TTC549 (cell line): Measurements from ENCODE around the gene AIF1.

Experiments
- FAIRE-seq: peaks from 2 replicates; lab custom pipeline; 2012; peaks lifted over from hg19 to GRCh38; lab: Jason Lieb, UNC

The AIF1 gene

DNA sequence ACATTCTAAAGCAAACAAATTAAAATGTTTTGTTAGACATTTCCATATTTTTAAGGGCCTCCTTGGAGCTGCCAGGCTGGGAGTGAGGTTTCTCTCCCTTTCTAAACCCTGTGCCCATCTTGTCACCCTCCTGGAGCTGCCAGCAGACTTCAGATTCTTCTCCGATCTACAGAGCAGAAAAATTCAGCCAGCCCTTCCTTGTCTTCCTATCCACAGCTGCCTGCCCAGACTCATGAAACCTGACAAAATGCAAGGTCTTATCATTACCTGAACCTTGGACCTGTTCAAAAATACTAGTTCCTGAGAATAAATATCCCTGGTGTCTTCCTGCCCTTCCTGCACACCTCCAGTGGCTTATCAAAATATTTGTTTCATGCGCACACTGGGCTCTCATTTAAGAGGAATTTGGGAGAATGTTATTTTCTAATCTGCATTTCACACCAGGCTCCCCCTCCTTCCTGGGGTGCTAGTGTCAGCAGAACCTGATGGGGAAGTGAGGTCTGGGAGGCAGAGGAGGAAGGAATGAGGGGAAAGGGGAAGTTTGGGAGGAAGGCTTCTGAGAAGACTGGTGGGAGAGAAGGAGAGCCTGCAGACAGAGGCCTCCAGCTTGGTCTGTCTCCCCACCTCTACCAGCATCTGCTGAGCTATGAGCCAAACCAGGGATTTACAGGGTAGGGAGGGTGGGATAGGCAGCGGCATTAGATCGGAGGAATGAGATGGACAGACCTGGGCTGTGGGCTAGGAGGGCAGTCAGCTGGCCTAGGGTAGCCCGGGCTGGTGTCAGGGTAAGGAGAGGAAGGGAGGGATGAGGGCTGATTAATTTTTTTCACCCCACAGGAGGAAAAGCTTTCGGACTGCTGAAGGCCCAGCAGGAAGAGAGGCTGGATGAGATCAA, at the start of gene AIF1:
Gene AIF1, plus strand, starts transcription at position 551 of the 895 bp plus-strand sequence. Its CDS starts 96 bp downstream, at position 647.
- no peak for FAIRE-seq

DNA sequence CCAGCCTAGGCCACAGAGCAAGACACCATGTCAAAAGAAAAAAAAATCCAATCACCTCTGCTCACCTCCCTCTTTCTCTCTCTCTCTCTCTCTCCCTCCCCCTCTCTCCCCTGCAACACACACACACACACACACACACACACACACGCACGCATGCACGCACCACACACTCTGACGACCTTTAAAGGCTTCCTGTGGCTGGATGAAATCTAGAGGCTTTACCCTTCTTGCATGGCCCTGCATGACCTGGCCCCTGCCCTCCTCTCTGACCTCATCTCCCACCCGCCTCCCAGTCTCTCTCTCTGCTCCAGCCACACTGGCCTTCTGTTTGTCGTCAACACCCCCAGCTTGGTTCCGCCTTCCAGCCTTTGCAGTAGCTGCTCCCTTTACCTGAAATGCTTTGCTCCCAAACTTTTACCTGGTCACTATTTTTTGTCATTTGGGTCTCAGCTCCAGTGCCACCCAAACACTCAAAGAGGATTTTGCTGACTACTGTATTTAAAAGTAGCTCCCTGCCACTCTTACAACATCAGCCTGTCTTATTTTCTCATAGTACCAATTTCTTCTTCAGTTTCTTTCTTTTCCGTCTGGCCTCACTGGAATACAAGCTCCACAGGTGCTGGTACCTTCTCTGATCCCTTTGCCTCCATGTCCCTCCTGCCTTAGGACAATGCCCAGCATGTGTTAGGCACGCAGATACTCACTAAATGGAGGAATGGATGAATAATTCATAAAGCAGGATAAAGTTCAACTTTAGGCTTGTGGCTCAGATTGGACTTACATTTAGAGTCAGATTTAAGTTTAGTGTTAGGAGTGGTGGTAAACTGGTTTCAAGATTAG, 47.3 kb upstream of the AIF1 start:
- no peak for FAIRE-seq

DNA sequence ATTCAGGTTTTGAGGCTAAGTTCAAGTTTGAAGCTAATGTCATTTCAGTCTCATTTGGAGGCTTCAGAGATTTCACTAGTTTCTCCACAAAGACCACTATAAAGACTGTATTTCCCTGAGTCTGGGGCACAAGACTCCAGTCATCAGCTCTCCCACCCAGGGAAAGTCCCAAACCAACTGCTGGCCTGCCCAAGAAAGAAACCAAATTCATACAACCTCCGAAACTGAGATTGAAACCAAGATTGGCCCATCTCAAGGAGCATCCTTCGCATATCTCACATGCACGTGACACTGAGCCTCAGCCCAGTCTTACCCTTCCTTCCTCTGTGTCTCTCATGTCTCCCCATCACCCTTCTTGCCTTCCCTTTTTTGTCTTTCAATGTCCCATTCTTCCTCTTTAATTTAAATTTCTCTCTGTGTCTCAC, 46.5 kb upstream of the AIF1 start:
- FAIRE-seq: no peak

DNA sequence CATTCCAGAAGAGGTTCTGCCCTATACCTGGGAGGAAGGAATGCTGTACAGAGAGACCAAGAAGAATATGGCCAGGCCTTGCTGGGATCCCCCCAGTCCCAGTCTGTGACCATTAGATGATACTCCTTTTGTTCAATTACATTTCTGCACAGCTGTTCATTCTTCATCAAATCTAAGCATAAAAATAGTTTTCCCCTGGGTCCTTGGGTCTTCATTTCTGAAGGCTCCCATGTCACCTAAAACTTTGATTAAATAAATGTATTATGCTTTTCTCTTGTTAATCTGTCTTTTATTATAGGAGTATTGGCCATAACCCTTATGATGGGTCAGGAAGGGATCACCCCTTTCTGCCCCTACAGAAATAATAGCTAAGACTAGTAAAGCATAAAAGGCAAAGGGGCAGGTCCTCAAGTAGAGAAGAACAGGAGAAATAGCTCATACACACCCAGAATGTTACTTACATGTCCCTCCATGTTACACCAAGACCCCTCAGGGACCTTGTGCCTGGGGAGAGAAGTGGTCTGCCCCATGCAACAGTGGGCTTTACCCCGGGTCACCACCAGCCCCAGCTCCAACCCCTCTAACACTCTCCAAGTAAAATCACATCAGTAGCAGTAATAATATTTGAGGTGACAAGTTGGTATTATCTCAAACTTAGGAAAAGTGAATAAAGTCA, 45.0 kb upstream of the AIF1 start:
- FAIRE-seq: no peak

DNA sequence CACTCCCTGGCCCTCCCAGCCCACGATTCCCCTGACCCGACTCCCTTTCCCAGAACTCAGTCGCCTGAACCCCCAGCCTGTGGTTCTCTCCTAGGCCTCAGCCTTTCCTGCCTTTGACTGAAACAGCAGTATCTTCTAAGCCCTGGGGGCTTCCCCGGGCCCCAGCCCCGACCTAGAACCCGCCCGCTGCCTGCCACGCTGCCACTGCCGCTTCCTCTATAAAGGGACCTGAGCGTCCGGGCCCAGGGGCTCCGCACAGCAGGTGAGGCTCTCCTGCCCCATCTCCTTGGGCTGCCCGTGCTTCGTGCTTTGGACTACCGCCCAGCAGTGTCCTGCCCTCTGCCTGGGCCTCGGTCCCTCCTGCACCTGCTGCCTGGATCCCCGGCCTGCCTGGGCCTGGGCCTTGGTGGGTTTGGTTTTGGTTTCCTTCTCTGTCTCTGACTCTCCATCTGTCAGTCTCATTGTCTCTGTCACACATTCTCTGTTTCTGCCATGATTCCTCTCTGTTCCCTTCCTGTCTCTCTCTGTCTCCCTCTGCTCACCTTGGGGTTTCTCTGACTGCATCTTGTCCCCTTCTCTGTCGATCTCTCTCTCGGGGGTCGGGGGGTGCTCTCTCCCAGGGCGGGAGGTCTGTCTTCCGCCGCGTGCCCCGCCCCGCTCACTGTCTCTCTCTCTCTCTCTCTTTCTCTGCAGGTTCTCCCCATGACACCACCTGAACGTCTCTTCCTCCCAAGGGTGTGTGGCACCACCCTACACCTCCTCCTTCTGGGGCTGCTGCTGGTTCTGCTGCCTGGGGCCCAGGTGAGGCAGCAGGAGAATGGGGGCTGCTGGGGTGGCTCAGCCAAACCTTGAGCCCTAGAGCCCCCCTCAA, 42.8 kb upstream of the AIF1 start, which contains the start of gene LTA:
Gene LTA, plus strand, starts transcription at position 249 of the 871 bp plus-strand sequence. Its CDS starts 454 bp downstream, at position 703.
- FAIRE-seq: no peak

DNA sequence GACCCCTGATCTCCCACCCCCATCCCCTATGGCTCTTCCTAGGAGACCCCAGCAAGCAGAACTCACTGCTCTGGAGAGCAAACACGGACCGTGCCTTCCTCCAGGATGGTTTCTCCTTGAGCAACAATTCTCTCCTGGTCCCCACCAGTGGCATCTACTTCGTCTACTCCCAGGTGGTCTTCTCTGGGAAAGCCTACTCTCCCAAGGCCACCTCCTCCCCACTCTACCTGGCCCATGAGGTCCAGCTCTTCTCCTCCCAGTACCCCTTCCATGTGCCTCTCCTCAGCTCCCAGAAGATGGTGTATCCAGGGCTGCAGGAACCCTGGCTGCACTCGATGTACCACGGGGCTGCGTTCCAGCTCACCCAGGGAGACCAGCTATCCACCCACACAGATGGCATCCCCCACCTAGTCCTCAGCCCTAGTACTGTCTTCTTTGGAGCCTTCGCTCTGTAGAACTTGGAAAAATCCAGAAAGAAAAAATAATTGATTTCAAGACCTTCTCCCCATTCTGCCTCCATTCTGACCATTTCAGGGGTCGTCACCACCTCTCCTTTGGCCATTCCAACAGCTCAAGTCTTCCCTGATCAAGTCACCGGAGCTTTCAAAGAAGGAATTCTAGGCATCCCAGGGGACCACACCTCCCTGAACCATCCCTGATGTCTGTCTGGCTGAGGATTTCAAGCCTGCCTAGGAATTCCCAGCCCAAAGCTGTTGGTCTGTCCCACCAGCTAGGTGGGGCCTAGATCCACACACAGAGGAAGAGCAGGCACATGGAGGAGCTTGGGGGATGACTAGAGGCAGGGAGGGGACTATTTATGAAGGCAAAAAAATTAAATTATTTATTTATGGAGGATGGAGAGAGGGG, 41.6 kb upstream of the AIF1 start:
- FAIRE-seq: no peak

DNA sequence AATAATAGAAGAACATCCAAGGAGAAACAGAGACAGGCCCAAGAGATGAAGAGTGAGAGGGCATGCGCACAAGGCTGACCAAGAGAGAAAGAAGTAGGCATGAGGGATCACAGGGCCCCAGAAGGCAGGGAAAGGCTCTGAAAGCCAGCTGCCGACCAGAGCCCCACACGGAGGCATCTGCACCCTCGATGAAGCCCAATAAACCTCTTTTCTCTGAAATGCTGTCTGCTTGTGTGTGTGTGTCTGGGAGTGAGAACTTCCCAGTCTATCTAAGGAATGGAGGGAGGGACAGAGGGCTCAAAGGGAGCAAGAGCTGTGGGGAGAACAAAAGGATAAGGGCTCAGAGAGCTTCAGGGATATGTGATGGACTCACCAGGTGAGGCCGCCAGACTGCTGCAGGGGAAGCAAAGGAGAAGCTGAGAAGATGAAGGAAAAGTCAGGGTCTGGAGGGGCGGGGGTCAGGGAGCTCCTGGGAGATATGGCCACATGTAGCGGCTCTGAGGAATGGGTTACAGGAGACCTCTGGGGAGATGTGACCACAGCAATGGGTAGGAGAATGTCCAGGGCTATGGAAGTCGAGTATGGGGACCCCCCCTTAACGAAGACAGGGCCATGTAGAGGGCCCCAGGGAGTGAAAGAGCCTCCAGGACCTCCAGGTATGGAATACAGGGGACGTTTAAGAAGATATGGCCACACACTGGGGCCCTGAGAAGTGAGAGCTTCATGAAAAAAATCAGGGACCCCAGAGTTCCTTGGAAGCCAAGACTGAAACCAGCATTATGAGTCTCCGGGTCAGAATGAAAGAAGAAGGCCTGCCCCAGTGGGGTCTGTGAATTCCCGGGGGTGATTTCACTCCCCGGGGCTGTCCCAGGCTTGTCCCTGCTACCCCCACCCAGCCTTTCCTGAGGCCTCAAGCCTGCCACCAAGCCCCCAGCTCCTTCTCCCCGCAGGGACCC, 40.6 kb upstream of the AIF1 start:
- FAIRE-seq: no peak

DNA sequence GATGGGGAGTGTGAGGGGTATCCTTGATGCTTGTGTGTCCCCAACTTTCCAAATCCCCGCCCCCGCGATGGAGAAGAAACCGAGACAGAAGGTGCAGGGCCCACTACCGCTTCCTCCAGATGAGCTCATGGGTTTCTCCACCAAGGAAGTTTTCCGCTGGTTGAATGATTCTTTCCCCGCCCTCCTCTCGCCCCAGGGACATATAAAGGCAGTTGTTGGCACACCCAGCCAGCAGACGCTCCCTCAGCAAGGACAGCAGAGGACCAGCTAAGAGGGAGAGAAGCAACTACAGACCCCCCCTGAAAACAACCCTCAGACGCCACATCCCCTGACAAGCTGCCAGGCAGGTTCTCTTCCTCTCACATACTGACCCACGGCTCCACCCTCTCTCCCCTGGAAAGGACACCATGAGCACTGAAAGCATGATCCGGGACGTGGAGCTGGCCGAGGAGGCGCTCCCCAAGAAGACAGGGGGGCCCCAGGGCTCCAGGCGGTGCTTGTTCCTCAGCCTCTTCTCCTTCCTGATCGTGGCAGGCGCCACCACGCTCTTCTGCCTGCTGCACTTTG, 39.6 kb upstream of the AIF1 start, which contains the start of gene TNF:
Gene TNF, plus strand, starts transcription at position 231 of the 567 bp plus-strand sequence. Its CDS starts 177 bp downstream, at position 408.
- FAIRE-seq: no peak

DNA sequence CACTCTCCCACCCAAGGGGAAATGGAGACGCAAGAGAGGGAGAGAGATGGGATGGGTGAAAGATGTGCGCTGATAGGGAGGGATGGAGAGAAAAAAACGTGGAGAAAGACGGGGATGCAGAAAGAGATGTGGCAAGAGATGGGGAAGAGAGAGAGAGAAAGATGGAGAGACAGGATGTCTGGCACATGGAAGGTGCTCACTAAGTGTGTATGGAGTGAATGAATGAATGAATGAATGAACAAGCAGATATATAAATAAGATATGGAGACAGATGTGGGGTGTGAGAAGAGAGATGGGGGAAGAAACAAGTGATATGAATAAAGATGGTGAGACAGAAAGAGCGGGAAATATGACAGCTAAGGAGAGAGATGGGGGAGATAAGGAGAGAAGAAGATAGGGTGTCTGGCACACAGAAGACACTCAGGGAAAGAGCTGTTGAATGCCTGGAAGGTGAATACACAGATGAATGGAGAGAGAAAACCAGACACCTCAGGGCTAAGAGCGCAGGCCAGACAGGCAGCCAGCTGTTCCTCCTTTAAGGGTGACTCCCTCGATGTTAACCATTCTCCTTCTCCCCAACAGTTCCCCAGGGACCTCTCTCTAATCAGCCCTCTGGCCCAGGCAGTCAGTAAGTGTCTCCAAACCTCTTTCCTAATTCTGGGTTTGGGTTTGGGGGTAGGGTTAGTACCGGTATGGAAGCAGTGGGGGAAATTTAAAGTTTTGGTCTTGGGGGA, 38.9 kb upstream of the AIF1 start:
- no peak for FAIRE-seq

DNA sequence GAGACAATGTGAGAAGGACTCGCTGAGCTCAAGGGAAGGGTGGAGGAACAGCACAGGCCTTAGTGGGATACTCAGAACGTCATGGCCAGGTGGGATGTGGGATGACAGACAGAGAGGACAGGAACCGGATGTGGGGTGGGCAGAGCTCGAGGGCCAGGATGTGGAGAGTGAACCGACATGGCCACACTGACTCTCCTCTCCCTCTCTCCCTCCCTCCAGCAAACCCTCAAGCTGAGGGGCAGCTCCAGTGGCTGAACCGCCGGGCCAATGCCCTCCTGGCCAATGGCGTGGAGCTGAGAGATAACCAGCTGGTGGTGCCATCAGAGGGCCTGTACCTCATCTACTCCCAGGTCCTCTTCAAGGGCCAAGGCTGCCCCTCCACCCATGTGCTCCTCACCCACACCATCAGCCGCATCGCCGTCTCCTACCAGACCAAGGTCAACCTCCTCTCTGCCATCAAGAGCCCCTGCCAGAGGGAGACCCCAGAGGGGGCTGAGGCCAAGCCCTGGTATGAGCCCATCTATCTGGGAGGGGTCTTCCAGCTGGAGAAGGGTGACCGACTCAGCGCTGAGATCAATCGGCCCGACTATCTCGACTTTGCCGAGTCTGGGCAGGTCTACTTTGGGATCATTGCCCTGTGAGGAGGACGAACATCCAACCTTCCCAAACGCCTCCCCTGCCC, 38.0 kb upstream of the AIF1 start:
- no peak for FAIRE-seq

DNA sequence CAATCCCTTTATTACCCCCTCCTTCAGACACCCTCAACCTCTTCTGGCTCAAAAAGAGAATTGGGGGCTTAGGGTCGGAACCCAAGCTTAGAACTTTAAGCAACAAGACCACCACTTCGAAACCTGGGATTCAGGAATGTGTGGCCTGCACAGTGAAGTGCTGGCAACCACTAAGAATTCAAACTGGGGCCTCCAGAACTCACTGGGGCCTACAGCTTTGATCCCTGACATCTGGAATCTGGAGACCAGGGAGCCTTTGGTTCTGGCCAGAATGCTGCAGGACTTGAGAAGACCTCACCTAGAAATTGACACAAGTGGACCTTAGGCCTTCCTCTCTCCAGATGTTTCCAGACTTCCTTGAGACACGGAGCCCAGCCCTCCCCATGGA, 37.5 kb upstream of the AIF1 start:
- no peak for FAIRE-seq

DNA sequence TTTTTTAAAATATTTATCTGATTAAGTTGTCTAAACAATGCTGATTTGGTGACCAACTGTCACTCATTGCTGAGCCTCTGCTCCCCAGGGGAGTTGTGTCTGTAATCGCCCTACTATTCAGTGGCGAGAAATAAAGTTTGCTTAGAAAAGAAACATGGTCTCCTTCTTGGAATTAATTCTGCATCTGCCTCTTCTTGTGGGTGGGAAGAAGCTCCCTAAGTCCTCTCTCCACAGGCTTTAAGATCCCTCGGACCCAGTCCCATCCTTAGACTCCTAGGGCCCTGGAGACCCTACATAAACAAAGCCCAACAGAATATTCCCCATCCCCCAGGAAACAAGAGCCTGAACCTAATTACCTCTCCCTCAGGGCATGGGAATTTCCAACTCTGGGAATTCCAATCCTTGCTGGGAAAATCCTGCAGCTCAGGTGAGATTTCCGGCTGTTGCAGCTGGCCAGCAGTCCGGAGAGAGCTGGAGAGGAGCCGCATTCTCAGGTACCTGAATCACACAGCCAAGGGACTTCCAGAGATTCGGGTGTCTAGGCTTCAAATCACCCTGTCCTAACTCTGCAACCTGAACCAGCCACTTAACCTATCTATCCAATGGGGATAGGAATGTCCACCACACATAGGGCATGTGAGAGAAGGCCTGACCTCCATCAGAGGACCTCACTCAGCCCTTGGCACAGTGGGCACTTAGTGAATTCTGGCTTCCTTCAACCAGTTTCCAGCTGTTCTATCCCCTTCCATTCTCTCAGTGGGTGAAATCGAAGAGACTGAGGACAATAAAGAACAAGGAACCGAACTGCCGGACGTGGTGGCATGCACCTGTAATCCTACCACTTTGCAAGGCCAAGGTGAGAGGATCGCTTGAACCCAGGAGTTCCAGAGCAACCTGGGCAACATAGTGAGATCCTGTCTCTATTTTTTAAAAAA, 36.6 kb upstream of the AIF1 start:
- no peak for FAIRE-seq

DNA sequence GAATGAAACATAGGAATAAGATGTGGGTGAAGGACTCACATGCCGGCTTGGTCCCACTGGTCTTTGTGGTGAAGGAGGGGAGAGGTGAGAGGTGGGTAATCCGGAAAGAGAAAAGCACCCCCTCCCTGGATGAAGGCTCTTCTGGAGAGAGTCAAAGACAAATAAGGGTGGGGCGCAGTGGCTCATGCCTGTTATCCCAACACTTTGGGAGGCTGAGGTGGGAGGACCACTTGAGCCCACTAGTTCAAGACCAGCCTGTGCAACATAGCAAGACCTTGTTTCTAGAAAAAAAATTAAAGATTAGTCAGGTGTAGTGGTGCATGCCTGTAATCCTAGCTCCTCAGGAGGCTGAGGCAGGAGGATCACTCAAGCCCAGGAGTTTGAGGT, 35.9 kb upstream of the AIF1 start:
- FAIRE-seq: no peak

DNA sequence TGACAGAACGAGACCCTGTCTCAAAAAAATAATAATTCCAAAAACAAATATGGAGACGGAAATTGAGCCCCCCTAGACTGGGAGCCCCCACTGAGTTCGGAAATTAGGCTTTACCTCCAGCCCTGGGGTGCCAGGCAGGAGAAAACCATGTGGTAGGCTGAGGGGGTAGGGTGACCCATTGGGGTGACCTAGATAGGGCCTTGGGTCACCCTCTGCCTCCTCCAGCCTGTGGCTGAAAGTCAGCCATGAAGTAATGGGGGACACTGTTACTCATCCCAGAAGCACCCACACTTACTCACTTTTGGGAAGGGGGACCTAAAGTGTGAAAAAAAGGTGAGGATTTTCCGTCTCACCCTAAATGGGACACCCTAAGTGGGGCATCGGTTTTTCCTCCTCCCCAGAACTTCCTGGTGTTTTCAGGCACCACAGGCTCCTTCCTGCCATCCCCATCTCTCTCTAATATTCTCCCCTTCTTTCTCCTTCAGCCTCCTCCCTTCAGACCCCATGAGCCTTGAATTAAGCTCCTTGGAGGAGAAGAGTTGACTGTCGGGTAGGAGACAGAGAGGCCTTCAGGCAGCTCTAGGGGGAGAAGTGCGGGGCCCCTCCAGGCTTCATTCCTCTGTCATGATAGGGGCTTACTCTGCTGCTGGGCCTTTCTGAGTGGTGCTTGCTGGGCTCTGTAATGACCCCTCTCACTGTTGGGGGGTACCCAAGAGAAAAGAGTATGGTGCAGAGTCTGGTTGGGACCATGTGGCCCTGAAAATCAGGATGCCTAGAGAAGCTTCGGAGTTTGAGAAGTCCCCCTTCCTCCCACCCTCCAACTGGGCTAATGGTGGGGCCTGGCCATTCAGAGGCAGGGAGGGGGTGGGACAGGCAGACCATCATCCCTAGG, 35.2 kb upstream of the AIF1 start:
- FAIRE-seq: no peak

DNA sequence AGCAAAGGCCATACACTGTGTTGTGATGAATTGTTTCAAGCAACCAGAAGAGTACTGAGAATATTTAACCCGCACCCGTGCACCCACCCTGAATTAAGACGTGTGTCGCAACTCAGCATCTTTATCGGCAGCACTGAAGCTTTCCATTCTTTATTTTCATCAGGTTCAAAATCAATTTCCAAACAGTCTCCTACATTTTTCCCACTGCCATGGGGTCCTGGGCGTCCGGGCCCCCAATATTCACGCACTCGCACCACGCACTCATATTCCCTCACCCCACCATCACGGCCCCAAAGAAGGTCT, 34.6 kb upstream of the AIF1 start:
- no peak for FAIRE-seq
